HTR-8/SVneo (cell line): ENCODE data around the gene TOLLIP.

ENCODE experiments used
- DNase-seq: peaks from one replicate; pipeline ENCODE4 v3.0.0; 2011; ENCODE audit warnings: low spot score, mixed read lengths; ENCODE audit not compliant: insufficient read length
- FAIRE-seq: peaks from 2 replicates; lab custom pipeline; 2011; peaks lifted over from hg19 to GRCh38; lab: Jason Lieb, UNC

Gene TOLLIP

GRCh38 chr11:1300569-1301187 is 8.8 kb downstream of the TOLLIP start:
- DNase-seq (no peak), FAIRE-seq (no peak)

GRCh38 chr11:1300121-1300520 is 9.3 kb downstream of the TOLLIP start:
- FAIRE-seq (no peak), DNase-seq (no peak)

- FAIRE-seq: no peak
- DNase-seq: no peak
Observed at GRCh38 chr11:1299621-1300020, 9.8 kb downstream of the TOLLIP start.

GRCh38 chr11:1298695-1299492 is 10.5 kb downstream of the TOLLIP start:
- peak; percentile 41 for DNase-seq
- FAIRE-seq: no peak

- FAIRE-seq (no peak), DNase-seq (no peak)
Observed at GRCh38 chr11:1297576-1298473, 11.6 kb downstream of the TOLLIP start.

- DNase-seq (no peak), FAIRE-seq (no peak)
Observed at GRCh38 chr11:1297011-1297575, 12.3 kb downstream of the TOLLIP start.

GRCh38 chr11:1296287-1296686 is 13.1 kb downstream of the TOLLIP start:
- FAIRE-seq (no peak), DNase-seq (no peak)

- no peak for FAIRE-seq
- DNase-seq: no peak
Observed at GRCh38 chr11:1295591-1295990, 13.8 kb downstream of the TOLLIP start.

- DNase-seq (no peak), FAIRE-seq (no peak)
Observed at GRCh38 chr11:1295086-1295485, 14.3 kb downstream of the TOLLIP start.

GRCh38 chr11:1293619-1294015 is 15.8 kb downstream of the TOLLIP start:
- DNase-seq (peak; percentile 44), FAIRE-seq (no peak)

- no peak for FAIRE-seq
- DNase-seq: no peak
Observed at GRCh38 chr11:1292644-1293618, 16.5 kb downstream of the TOLLIP start.

- FAIRE-seq: no peak
Observed at GRCh38 chr11:1292018-1292643, 17.3 kb downstream of the TOLLIP start.

GRCh38 chr11:1291295-1292017 is 18.0 kb downstream of the TOLLIP start:
- DNase-seq (no peak), FAIRE-seq (no peak)

More at GRCh38 chr11:1292018-1292643, 17.3 kb downstream of the TOLLIP start:
- DNase-seq: no peak

- DNase-seq (no peak), FAIRE-seq (no peak)
Observed at GRCh38 chr11:1290052-1291040, 19.1 kb downstream of the TOLLIP start.

GRCh38 chr11:1289211-1289935 is 20.1 kb downstream of the TOLLIP start:
- no peak for DNase-seq
- FAIRE-seq: no peak

GRCh38 chr11:1288426-1289151 is 20.8 kb downstream of the TOLLIP start:
- DNase-seq (no peak), FAIRE-seq (no peak)
